Endometrial microvascular endothelial cells (primary cell): ENCODE data around the gene BAZ2A. TPM values are rescaled to one million over a fixed set of nuclear protein-coding genes. Genes with fewer than 3 reads are reported as not detected.
"Not testable (repeated sequence)": the region's sequence is repeated elsewhere in the genome, so short reads cannot be mapped to it uniquely, and the experiment has no call there.

Experiments used
- in situ Hi-C: cut with HindIII; loops from 2 replicates; pipeline ENCODE4 v1.10.0; 2017; ENCODE audit warnings: low sequenced_read_pairs, low pct_unique_long_range_greater_than_20kb; ENCODE audit errors: inconsistent ontology term
- total RNA-seq: library from RNA; depleted of rRNA; stranded (reverse); fragments of >200 nt; gene quantifications from one replicate; pipeline ENCODE4 v1.2.3, GENCODE V29; 2015; ENCODE audit errors: inconsistent ontology term

The BAZ2A gene
- 34.2 TPM for total RNA-seq

DNA sequence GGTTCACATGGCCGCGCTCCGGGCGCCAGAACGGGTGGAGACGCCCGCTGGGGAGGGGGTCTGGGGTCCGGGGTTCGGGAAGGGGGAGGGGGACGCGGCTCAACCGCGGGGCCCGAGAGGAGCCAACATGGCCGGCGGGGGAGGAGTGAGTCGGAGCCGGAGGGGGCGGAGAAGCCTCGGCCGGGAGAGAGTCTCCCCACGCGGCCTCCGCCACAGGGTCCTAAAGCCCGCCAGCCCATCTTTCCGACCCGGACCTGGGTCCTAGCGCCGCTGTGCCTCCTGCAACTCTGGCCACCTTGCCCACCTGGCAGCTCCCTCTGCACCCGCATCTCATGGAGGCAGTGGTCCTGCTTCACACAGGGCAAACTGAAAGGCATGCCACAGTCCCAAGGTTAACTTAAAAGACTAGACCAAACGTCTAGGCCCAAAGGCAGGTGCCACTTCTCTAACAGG, at the start of gene BAZ2A:
TSS of gene BAZ2A (minus strand) at position 147 of the 453 bp plus-strand sequence. CDS start 12,796 bp downstream, outside the sequence.
- in situ Hi-C loops, result no loop called here

DNA sequence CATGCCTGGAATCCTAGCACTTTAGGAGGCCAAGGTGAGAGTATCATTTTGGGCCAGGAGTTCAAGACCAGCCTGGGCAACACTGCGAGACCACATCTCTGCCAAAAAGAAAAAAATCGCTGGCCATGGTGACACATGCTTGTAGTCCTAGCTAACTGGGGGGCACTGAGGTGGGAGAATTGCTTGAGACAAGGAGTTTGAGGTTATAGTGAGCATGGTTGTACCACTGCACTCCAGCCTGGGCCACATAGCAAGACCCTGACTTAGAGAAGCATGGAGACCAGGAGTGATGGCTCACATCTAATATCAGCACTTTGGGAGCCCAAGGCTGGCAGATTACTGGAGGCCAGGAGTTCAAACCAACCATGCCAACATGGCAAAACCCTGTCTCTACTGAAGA, 48.7 kb upstream of the BAZ2A start:
- in situ Hi-C loops, result no loop called here

DNA sequence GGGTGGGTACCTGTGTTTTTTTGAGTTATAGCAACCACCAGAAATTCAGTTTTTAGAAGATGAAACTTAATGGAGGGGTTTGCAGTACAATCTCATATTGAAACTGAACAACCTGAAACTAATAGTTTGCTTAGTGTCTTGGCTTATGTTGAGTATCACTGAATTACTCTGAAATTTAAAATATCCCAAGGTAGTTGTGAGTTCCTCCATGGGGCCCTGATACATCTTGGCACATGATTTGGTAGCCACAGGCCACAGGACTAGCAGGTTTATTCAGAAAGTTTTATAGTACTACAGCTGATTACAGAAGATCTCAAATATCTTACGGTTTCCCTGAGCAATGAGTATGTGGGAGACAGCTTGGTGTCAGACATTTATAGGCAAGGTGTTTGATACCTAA, 47.6 kb upstream of the BAZ2A start:
- in situ Hi-C loops, result no loop called here

DNA sequence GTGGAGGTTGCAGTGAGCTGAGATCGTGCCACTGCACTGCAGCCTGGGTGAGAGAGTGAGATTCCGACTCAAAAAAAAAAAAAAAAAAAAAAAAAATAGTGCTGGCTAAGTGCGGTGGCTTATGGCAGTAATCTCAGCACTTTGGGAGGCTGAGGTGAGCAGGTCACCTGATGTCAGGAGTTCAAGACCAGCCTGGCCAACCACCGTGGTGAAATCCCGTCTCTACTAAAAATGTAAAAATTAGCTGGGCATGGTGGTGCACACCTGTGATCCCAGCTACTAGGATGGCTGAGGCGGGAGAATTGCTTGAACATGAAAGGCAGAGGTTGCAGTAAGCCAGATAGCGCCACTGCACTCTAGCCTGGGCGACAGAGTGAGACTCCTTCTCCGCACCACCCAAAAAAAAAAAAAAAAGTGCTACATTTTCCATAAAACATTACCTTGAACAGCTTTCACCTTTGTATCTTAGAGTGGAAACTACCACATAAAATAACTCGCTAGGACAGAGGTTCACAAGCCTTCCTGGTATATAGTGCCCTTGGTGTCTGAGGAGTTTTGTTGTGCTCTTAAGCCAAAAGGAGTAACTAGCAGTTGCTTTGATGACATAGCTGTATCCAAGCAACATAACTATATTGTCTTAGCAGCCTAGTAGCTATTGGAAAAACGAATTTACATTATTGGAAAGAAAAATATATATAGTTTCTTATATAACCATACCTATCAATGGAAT, 46.9 kb upstream of the BAZ2A start:
- in situ Hi-C loops, result no loop called here

DNA sequence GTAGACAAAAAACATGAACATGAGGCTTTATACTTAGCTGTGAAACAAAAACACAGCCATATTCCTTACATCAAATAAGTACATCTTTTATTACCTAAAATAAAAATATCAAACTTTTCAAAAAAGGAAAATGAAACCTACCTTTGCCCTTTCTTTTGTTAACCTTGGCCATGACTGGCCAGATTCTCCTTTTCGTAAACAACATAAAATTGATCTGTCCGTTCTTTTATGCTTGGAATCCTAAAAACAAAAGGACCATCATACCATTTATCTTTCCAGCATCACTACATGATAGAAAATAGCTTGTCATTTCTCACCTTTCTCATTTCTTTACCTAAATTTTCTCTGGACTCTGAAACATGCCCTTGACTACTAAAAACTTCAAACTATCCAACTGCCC, 41.5 kb upstream of the BAZ2A start:
- in situ Hi-C loops, result no loop called here

DNA sequence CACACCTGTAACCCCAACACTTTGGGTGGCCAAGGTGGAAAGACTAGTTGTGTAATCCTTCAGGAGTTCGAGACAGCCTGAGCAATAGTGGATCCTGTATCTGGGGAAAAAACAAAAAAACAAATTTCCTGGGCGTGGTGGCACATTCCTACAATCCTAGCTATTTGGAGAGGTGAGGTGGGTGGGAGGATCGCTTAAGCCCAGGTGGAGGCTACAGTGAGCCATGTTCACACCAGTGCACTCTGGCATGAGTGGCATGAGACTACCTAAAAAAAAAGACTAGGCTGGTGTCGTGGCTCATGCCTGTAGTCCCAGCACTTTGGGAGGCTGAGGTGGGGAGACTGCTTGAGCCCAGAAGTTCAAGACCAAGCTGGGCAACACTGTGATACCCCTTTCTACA, 40.7 kb upstream of the BAZ2A start:
- in situ Hi-C loops, result no loop called here

DNA sequence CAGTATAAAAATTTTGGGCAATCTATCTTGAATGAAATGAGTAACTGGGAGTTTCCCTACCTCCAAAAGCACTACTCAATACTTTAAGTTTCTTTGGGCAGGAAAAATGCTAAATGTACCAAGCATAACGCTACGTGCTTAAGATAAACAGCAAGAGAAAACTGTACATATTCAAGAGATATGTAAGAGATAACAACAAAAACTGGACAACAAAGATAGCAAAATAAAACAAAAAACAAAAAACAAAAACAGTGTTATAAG, 38.0 kb upstream of the BAZ2A start:
- in situ Hi-C loops, result no loop called here

DNA sequence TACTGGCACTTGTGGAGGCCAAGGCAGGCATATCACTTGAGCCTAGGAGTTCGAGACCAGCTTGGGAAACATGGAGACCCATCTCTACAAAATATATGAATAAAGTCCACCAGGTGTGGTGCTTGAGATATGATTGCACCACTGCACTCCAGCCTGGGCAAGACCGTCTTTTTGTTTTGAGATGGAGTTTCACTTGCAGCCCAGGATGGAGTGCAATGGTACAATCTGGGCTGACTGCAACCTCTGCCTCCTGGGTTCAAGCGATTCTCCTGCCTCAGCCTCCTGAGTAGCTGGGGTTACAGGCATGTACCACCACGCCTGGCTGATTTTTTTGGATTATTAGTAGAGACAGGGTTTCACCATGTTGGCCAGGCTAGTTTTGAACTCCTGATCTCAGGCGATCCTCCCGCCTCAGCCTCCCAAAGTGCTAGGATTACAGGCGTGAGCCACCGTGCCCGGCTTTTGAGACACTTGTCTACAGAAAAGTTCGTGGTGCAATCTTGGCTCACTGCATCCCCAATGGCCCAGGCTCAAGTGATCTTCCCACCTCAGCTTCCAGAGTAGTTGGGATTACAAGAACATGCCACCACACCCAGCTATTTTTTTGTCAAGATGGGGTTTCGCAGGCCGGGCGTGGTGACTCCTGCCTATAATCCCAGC, 32.0 kb upstream of the BAZ2A start:
- in situ Hi-C loops, result no loop called here

DNA sequence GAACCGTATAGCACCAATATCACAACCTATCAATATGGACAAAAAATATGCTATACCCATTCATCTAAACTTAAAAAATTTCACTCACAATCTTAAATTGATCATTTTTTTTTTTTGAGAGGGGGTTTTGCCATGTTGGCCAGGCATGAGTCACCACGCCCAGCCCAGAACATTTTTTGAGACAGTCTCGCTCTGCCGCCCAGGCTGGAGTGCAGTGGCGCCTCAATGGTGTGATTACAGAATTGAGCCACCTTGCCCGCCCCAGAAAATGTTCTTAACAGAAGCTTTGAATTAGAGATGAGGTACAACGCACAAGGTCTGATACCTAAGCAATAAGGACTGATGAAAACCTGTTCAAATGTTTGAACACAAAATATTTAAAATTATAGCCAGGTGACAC, 31.4 kb upstream of the BAZ2A start:
- in situ Hi-C loops, result no loop called here

DNA sequence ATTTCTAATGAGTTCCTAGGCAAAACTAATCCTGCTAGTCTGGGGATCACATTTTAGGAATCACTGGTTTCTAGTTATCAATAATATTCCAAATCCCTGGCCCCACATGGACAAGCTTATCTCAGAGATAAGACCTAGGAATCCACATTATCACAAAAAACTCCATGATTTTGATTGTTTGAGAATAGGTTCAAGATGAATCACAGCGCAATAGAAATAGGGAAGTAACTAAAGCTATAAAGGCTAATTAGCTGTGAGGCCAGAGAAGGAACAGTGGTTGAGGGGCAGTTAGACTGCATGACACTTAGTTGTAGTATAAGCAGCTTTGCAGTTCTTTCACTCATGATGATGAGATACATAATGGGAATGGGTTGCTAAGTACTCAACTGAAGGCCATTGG, 28.8 kb upstream of the BAZ2A start:
- in situ Hi-C loops, result no loop called here

DNA sequence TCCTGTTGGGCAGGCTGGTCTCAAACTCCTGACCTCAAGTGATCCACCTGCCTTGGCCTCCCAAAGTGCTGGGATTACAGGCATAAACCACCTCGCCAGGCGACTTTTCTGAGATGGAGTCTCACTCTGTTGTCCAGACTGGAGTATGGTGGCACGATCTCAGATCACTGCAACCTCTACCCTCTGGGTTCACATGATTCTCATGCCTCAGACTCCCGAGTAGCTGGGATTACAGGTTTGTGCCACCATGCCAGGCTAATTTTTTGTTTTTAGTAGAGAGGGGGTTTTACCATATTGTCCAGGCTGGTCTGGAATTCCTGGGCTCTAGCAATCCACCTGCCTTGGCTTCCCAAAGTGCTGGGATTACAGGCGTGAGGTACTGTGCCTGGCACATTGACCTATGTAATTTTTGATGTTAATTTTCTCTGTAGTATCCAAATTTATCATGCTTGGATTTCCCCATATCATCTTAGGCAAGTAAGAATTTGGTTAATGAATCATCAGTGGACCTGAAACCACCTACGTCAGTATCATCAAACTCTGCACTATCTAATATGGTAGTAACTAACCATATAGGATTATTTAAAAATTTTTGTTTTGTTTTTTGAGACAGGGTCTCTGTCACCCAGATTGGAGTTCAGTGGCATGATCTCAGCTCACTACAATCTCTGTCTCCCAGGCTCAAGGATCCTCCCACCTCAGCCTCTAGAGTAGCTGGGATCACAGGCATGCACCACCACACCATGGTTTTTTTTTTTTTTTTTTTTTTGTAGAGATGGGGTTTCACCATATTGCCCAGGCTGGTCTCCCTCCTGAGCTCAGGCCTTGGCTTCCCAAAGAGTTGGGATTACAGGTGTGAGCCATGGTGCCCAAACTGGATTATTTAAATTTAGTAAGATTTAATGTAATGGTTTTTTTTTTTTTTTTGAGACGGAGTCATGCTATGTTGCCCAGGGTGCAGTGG, 27.6 kb upstream of the BAZ2A start:
- in situ Hi-C loops, result no loop called here

DNA sequence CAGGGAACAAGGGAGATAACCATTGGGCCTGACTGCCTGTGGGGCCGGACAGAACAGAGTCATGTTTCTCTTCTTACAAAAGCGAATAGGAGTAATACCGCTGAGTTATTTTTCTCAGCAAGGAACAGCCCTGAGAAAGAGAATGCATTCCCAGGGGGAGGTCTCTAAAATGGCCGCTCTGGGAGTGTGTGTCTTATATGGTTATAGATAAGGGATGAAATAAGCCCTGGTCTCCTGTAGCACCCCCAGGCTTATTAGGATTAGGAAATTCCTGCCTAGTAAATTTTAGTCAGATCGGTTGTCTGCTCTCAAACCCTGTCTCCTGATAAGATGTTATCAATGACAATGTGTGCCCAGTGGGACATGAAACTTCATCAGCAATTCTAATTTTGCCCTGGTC, 23.7 kb upstream of the BAZ2A start:
- in situ Hi-C loops, result not testable (repeated sequence)

DNA sequence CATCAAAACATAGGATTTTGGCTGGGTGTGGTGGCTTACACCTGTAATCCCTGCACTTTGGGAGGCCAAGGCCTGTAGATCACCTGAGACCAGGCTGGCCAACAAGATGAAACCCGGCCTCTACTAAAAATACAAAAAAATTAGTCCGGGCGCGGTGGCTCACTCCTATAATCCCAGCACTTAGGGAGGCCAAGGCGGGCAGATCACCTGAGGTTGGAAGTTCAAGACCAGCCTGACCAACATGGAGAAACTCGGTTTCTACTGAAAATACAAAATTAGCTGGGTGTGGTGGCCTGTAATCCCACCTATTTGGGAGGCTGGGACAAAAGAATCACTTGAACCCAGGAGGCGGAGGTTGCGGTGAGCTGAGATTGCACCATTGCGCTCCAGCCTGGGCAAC, 17.9 kb upstream of the BAZ2A start:
- in situ Hi-C loops, result not testable (repeated sequence)

DNA sequence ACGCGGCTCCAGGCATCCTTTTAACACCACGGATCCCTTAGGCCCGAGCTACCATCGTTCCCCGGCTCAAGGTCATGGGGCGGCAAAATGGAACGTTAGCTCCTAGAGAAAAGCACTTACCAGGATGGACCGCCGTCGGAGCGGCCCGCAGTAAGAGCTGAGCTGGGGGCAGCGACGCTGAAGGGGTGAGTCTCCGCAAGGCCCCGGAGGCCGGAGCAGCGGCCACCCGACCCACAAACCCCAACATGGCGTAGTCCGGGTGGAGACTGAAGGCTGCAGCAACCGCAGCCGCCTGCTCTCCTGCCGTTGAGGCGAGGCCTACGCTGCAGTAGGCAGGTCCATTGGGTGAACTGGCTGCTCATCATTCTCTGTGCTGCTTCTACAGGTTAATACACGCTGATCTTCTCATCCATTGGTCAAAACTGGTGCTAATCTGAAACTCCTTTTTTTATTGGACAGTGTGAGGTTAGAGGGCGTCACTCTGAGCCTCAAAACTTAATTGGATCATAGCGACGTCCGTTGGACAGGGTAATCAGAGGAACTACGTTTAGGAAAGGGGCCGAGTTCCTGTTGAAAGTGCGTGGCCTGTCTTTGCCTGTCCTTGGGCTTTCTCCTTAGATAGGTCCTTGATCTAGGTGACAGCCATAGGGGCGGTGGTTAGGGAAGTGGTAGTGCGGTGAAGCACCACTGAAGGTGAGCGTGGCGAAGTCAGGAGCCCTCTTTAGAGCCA, 15.8 kb upstream of the BAZ2A start, which contains the start of gene ATP5F1B:
TSS of gene ATP5F1B (minus strand) at position 268 of the 730 bp plus-strand sequence. CDS start at position 247, 21 bp downstream.
- in situ Hi-C loops, result no loop called here

DNA sequence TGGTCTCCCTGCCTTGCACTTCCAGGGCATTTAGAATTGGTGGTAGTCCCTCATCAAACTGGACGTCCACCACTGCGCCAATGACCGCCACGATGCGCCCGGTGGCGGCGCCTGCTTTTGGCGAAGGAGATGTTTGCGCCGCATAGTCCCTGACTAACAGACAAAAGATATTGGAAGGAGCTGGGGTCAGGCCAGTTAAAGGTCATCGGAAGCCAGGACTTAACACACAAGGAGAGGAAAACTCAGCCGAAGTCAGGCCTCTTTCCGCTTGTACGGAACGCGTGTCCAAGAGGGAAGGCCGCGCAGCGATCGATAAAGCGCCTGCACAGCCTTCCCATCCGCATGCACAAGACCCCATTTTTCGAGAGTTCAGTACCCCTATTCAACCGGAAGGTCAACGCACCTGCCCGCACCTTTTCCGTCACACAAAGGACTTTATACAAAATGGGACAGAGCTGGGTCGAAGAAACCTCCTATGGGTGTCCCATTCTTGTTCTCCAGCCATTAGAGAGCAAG, 15.1 kb upstream of the BAZ2A start:
- in situ Hi-C loops, result no loop called here

DNA sequence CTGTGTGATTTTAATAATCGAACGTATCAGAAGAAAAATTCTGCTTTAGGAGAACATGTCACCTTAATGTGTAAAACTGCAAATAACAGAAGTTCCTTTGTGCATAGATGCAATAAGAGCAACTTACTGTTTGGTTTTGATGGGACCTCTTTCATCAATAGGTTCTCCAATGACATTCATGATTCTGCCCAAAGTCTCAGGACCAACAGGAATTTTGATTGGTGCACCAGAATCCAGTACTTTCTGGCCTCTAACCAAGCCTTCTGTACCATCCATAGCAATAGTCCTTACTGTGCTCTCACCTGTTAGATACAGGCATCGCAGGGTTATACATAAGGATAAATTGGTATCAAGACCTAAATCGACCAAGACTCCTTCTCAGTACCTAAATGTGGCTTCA, 14.5 kb upstream of the BAZ2A start:
- in situ Hi-C loops, result no loop called here

DNA sequence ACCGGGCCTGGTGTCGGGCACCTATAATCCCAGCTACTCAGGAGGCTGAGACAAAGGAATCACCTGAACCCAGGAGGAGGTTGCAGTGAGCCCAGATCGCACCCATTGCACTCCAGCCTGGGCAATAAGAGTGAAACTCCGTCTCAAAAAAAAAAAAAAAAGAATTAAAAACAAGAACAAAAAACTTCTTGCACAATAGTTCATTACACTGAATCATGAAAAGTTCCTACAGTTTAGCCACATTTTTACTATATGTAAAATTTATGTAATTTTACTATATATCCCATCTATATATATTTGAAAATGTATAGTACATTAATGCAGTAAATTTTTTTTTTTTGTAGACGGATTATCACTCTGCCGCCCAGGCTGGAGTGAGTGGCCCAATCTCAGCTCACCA, 11.1 kb upstream of the BAZ2A start:
- in situ Hi-C loops, result no loop called here

DNA sequence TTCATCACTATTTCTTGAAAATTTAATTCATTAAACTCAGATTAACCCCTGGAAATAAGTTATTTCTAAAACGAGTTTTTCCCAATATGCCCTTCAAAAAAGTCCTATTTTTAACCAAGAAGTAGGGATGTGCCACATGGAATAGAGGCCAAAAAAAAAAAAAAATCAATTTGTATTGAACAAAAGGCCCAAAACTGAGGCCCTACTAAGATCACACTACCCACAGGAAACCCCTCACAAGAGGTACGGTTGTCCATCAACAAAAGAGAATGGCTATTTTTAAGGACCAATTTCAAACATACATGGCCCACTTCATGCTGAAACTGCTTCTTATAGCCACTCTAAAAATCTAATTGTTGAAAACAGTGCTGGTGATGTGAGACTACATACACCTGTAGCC, 7.5 kb upstream of the BAZ2A start:
- in situ Hi-C loops, result no loop called here
